ENCODE measurements around the gene RCOR1. TPM values are rescaled to one million over a fixed set of nuclear protein-coding genes. Genes with fewer than 3 reads are reported as not detected.

RCOR1 gene
- total RNA-seq, 1 experiment from 2014 or later, result 25.4 TPM

GRCh38 chr14:102588821-102589220 is 3.6 kb upstream of the RCOR1 start:
- ATAC-seq (no peak), DNase-seq (ENCODE audit: low spot score) (no peak)
- Mint-ChIP-seq H3K4me1 (peaks cover 42% of the 10 kb centered on the region), H3K4me3 (no peak overlapping the region), H3K27ac (no peak overlapping the region), H3K9me3 (no peaks in the 10 kb centered on the region), H3K36me3 (0 out of 2 replicates have a peak, but pooled peaks cover 2% of the 10 kb centered on the region), H3K27me3 (ENCODE audit: low read depth) (peaks cover 5% of the 10 kb centered on the region)
- TF ChIP-seq SMAD3 (CRISPR knock-in tag; IDR thresholded peaks at IDR 0.05; ENCODE audit: borderline replicate concordance) (no peak), PRDM15 (CRISPR knock-in tag; IDR thresholded peaks at IDR 0.05) (no peak), JUN (CRISPR knock-in tag; IDR thresholded peaks at IDR 0.05) (no peak), PRRX2 (CRISPR knock-in tag; IDR thresholded peaks at IDR 0.05) (no peak), MLX (CRISPR knock-in tag; IDR thresholded peaks at IDR 0.05) (no peak), TCF7 (CRISPR knock-in tag; IDR thresholded peaks at IDR 0.05; ENCODE audit: low read depth) (no peak), SP1 (CRISPR knock-in tag; conservative IDR thresholded peaks at IDR 0.05) (no peak), NR1H2 (CRISPR knock-in tag; IDR thresholded peaks at IDR 0.05) (no peak), ATF1 (CRISPR knock-in tag; IDR thresholded peaks at IDR 0.05) (no peak), ZNF219 (CRISPR knock-in tag; IDR thresholded peaks at IDR 0.05; ENCODE audit: borderline replicate concordance) (no peak), ZNF512 (CRISPR knock-in tag; IDR thresholded peaks at IDR 0.05; ENCODE audit: borderline replicate concordance) (no peak), ZBTB43 (CRISPR knock-in tag; IDR thresholded peaks at IDR 0.05) (no peak), TP53 (CRISPR knock-in tag; IDR thresholded peaks at IDR 0.05) (no peak), ZNF532 (CRISPR knock-in tag; IDR thresholded peaks at IDR 0.05; ENCODE audit: borderline replicate concordance) (no peak), USF1 (CRISPR knock-in tag; IDR thresholded peaks at IDR 0.05) (no peak), MYBL2 (CRISPR knock-in tag; IDR thresholded peaks at IDR 0.05) (no peak), IRF2 (CRISPR knock-in tag; IDR thresholded peaks at IDR 0.05; ENCODE audit: borderline replicate concordance, low read depth) (no peak), ZNF263 (CRISPR knock-in tag; IDR thresholded peaks at IDR 0.05; ENCODE audit: low read depth) (no peak), SMAD4 (CRISPR knock-in tag; IDR thresholded peaks at IDR 0.05) (no peak)
- POLR2A ChIA-PET, result no interaction called here
- CTCF ChIA-PET, result interaction anchor here (0.6 to 1.3 kb wide), 4 partner anchors 14 to 66 kb away, joined by 3 to 4 read pairs (median 4); no protein-coding TSS in a partner anchor
